ENCODE data around the gene FAM229A. TPM values are rescaled to one million over a fixed set of nuclear protein-coding genes. Genes with fewer than 3 reads are reported as not detected.
A peak's percentile ranks its signal among the peaks of the same experiment; 100 is the strongest.

Gene FAM229A
- total and polyA plus RNA-seq, 2 of the 8 experiments (the other 6 are each of a cell fraction or from before 2014, with no cell fraction given): 4.1 to 4.2 TPM

DNA sequence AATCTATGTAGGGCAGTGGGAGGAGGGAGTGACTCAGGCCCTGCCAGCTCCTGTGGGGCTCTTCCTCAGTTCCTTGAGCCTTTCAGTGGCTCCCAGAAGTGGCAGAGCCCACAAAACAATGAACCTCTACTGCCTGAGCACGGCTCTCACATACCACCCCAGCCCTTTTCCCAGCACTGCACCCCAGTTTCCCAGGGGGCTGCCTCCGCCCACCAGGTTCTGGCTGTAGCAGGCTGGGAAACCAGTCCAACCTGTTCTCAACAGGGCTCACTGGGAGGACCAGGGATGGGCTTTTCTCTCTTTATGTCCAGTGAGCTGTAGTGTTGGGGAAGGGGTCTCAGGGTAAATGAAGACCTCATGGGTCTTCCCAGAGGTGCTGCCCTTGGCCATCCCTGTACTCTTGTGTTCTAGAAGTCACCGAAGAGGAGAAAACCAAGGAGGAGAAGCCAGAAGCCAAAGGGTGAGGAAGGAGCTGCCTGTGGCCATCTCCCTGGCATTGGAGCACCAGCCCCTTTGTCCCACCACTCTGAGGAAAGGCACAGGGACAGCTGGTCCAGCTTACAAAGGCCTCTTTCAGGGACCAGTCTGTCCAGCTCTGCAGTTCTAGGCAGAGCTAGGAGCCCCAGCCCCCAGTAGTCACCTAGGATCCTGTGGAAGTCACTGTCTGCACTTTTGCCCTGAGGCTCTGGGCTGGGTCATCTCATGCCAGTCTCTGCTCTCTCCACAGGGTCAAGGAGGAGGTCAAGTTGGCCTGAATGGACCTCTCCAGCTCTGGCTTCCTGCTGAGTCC lies 29.8 kb downstream of the FAM229A start (continued):
- TF ChIP-seq, protein P1, sequence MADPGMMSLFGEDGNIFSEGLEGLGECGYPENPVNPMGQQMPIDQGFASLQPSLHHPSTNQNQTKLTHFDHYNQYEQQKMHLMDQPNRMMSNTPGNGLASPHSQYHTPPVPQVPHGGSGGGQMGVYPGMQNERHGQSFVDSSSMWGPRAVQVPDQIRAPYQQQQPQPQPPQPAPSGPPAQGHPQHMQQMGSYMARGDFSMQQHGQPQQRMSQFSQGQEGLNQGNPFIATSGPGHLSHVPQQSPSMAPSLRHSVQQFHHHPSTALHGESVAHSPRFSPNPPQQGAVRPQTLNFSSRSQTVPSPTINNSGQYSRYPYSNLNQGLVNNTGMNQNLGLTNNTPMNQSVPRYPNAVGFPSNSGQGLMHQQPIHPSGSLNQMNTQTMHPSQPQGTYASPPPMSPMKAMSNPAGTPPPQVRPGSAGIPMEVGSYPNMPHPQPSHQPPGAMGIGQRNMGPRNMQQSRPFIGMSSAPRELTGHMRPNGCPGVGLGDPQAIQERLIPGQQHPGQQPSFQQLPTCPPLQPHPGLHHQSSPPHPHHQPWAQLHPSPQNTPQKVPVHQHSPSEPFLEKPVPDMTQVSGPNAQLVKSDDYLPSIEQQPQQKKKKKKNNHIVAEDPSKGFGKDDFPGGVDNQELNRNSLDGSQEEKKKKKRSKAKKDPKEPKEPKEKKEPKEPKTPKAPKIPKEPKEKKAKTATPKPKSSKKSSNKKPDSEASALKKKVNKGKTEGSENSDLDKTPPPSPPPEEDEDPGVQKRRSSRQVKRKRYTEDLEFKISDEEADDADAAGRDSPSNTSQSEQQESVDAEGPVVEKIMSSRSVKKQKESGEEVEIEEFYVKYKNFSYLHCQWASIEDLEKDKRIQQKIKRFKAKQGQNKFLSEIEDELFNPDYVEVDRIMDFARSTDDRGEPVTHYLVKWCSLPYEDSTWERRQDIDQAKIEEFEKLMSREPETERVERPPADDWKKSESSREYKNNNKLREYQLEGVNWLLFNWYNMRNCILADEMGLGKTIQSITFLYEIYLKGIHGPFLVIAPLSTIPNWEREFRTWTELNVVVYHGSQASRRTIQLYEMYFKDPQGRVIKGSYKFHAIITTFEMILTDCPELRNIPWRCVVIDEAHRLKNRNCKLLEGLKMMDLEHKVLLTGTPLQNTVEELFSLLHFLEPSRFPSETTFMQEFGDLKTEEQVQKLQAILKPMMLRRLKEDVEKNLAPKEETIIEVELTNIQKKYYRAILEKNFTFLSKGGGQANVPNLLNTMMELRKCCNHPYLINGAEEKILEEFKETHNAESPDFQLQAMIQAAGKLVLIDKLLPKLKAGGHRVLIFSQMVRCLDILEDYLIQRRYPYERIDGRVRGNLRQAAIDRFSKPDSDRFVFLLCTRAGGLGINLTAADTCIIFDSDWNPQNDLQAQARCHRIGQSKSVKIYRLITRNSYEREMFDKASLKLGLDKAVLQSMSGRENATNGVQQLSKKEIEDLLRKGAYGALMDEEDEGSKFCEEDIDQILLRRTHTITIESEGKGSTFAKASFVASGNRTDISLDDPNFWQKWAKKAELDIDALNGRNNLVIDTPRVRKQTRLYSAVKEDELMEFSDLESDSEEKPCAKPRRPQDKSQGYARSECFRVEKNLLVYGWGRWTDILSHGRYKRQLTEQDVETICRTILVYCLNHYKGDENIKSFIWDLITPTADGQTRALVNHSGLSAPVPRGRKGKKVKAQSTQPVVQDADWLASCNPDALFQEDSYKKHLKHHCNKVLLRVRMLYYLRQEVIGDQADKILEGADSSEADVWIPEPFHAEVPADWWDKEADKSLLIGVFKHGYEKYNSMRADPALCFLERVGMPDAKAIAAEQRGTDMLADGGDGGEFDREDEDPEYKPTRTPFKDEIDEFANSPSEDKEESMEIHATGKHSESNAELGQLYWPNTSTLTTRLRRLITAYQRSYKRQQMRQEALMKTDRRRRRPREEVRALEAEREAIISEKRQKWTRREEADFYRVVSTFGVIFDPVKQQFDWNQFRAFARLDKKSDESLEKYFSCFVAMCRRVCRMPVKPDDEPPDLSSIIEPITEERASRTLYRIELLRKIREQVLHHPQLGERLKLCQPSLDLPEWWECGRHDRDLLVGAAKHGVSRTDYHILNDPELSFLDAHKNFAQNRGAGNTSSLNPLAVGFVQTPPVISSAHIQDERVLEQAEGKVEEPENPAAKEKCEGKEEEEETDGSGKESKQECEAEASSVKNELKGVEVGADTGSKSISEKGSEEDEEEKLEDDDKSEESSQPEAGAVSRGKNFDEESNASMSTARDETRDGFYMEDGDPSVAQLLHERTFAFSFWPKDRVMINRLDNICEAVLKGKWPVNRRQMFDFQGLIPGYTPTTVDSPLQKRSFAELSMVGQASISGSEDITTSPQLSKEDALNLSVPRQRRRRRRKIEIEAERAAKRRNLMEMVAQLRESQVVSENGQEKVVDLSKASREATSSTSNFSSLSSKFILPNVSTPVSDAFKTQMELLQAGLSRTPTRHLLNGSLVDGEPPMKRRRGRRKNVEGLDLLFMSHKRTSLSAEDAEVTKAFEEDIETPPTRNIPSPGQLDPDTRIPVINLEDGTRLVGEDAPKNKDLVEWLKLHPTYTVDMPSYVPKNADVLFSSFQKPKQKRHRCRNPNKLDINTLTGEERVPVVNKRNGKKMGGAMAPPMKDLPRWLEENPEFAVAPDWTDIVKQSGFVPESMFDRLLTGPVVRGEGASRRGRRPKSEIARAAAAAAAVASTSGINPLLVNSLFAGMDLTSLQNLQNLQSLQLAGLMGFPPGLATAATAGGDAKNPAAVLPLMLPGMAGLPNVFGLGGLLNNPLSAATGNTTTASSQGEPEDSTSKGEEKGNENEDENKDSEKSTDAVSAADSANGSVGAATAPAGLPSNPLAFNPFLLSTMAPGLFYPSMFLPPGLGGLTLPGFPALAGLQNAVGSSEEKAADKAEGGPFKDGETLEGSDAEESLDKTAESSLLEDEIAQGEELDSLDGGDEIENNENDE (IDR thresholded peaks at IDR 0.05; ENCODE audit: insufficient replicate concordance, low read length): peak; percentile 58
- TF ChIP-seq SP1 (IDR thresholded peaks at IDR 0.05; ENCODE audit: low read depth, low read length) (0 out of 2 replicates have a peak, but pooled peaks have one; percentile 73), BCL11A (IDR thresholded peaks at IDR 0.05; ENCODE audit: low read depth in 2 of 2, low read length in 2 of 2) (no peak), KDM4A (IDR thresholded peaks at IDR 0.05; ENCODE audit: low read depth, low read length, severe bottlenecking) (no peak), KDM5A (IDR thresholded peaks at IDR 0.05; ENCODE audit: low read length) (no peak), EP300 (IDR thresholded peaks at IDR 0.05; ENCODE audit: borderline replicate concordance in 1 of 2, low read depth in 2 of 2, low read length in 2 of 2) (0 out of 3 replicates have a peak, but pooled peaks of 1 of the 2 experiments have one; percentile 31)
- TF ChIP-seq, protein P2, sequence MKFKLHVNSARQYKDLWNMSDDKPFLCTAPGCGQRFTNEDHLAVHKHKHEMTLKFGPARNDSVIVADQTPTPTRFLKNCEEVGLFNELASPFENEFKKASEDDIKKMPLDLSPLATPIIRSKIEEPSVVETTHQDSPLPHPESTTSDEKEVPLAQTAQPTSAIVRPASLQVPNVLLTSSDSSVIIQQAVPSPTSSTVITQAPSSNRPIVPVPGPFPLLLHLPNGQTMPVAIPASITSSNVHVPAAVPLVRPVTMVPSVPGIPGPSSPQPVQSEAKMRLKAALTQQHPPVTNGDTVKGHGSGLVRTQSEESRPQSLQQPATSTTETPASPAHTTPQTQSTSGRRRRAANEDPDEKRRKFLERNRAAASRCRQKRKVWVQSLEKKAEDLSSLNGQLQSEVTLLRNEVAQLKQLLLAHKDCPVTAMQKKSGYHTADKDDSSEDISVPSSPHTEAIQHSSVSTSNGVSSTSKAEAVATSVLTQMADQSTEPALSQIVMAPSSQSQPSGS (IDR thresholded peaks at IDR 0.05; ENCODE audit: low read length): peak; percentile 30; the same call in 1 of the 2 replicates
